NCI-H2227 (cell line): ENCODE measurements around the gene AKR1C2.
"Not testable (repeated sequence)": the region's sequence is repeated elsewhere in the genome, so short reads cannot be mapped to it uniquely, and the experiment has no call there.

Experiments used
- DNase-seq: peaks from one replicate; lab custom pipeline; 2025; ENCODE audit not compliant: unreplicated experiment; lab: John Stamatoyannopoulos, UW

The AKR1C2 gene

DNA sequence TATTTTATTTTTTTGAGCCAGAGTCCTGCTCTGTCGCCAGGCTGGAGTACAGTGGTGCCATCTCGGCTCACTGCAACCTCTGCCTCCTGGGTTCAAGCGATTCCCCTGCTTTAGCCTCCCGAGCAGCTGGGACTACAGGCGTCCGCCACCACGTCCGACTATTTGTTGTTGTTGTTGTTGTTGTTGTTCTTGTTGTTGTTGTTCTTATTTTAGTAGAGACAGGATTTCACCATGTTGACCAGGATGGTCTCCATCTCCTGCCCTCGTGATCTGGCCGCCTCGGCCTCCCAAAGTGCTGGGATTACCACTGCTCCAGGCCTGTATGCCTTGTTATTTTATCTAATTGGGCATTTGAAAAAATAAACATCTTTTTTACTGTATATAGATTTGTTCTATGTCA is 42.1 kb downstream of the AKR1C2 start:
- DNase-seq, result not testable (repeated sequence)

DNA sequence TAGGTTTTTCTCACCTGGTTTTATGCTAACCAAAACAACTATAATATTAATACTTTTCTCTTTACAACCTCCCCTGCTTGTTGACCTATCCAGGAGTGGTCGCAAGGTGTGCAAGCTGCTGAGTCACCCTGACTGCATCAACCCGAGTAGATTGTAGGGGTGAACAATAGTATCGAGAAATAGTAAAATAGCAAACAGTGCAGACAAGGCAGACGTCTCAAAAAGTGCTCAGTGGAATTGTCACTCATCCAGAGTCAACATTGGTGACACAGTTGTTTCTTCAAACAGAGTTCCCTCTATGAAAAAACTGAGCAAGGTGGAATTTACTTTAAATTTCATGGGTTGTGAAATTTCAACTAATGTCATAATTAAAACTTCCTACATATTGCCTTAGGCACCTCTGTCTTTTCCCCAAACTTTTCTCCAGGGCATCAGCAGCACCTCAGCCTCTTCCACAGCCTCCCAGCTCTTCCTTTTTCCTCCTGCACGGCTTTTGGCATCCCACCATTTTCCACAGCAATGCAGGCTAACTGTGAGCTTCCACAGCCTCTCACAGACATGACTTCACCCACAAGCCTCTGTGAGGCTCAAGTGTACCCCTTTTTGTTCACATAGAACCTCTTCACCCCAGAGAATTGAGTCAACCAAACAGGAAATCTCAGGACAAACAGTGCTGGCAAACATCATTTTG is 46.6 kb downstream of the AKR1C2 start:
- DNase-seq, result not testable (repeated sequence)

DNA sequence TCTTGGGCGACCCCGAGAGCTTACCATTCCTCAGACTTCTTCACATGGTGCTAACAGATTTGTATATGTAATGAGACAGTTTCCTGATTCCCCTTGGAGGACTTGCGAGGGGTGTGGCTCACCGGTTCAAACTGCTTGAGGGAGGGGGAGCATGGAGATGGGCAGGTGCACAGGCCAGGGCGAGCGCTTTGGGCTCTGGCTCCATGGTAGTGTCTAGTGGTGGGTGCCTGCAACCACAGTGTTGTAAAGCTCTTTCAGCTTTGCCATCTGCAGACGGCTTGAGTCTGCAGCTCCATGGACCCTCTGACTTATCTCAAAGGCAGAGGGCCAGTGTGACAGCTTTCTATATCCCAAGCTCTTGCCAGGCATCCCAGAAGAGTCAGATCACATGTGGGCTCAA is 47.6 kb downstream of the AKR1C2 start:
- DNase-seq, result not testable (repeated sequence)

DNA sequence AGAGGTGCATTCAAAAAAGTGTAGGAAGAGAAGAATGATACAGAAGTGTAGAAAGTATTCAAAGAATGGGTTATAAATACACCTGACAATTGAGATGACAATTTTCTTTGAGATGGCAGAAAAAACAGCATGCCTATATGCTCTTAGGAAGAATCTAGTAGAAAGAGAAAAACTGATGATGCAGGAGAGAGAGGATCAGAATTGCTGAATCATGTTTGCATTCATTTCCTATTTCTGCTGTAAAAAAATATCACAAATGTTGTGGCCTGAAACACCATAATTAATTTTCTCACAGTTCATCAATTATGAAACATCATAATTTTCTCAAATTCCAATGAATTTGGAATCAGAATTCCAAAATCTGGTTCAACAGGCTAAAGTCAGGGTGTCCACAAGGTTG is 50.3 kb downstream of the AKR1C2 start:
- DNase-seq, result no peak

DNA sequence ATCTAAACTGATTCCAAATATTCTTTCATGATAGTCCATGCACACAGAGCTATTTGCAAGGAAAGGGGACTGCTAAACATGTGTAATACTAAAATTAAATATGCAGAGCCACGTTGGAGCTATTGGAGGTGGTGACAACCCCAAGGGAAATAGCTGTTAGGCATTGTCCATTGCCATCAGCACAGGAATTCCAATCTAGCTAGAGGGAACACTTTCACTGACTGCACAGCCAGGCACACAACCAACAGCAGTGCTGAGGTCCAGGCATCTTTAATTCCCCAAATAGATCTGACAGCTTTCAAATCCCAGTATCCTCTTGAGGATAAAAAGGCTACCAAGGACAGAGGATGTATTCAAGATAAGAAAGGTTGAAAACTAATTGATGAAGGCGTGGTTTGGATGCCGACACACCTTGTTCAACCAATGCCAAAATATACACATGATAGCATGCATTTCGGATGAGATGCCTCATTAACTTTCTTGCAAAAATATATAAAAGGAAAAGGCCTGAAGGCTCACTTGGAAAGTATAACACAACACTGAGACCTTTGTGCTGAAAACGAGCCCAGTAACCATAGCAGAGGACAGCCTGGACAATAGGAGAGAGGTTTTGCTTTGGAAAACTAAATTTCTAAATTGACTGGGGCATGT is 52.0 kb downstream of the AKR1C2 start:
- not testable (repeated sequence) for DNase-seq

DNA sequence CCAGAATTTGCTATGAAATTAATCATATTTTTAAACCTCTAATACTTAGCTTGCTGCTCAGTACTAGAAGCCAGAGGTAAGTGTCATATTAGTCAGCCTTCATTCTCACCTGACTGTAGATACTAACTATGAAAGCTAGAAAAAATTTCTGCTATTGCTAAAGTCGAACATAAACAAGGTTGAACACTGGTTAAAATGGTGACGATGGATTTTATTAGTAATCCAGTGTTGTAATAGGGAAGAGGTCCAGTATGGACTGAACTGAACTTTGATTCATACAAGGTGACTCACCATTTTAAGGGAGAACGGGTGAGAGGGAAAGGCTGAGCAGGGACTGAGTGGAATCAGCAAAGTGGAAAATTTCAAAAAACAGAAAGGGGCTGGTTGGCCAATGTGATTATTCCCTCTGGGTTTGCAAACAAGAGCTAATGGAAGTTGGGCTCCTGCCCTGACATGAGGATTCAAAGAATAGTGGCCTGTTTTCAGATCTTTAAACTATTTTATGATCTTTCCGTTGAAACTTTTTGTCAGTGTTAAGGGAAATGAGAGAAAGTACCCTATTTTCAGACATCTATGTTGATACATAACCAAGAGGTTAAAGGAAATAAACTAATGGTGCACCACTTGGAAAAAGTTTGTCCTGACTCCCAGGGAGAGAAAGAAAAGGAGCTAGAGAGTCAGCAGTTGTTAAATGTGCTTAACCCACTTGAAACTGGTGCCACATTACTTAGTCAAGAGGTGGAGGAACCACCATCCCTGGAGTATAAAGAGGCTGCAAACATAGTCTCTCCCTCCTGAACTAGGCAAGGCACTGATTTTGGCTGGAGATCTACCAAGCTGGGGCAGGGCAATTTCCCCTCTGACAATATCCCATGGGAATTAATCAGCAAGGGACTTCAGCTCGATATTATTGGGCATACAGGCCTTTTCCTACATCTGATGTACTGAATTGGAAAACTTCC is 55.7 kb downstream of the AKR1C2 start:
- DNase-seq, result no peak

DNA sequence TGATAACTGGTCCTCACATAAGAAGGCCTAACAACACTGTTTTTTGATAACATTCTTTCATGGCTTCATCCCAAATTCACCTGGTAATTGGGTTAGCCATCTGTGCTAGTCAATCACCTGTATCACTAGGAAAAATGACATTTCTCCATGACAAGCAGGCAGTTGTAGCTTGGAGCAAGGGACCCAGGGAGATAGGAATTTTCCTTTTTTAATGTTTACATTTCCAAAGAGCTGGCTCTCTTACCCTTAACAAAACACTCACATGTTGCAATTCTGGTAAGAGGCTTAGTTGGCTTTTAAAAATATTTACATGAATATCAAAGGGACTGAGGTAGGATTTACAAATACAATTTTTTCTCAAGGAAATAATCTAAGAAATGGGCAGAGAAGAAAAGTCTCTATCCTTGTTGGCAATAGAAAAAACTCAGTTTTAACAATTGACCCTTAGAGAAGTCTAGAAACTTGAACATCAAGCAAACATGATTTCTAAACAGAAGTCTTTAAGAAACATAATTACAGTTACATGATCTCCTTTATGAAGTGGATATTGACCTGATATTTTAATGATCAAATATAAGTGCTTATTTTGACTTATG is 56.5 kb downstream of the AKR1C2 start:
- no peak for DNase-seq

DNA sequence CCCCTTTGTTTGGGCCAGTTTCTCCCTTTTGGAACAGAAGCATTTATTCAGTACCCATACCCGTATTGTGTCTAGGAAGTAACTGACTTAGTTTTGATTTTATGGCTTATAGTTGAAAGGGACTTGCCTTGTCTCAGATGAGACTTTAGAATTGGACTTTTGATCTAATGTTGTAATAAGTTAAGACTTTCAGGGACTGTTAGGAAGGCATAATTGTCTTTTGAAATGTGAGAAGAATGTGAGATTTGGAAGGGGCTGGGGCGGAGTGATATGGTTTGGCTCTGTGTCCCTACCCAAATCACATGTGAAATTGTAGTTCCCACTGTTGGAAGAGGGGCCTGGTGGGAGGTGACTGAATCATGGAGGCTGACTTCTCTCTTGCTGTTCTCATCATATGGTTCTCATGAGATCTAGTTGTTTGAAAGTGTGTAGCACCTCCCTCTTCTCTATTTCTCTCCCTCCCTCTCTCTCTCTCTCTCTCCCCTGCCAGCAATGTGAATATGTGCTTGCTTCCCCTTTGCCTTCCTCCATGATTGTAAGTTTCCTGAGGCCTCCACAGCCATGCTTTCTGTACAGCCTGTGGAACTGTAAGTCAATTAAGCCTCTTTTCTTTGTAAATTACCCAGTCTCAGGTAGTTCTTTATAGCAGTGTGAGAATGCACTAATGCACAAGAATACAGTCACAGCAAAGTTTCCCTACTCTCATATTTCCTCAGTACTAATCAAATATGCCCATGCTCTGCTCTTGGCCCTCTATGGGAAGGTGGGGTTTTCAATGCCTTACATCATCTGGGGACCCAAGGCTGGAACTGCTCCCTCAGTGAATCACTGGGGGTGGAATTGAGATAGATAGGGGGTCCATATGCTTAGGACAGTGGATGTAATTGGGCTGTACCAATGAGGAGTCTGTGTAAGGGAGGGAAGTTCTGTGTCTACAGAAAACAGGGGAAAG is 57.6 kb downstream of the AKR1C2 start:
- DNase-seq, result no peak

DNA sequence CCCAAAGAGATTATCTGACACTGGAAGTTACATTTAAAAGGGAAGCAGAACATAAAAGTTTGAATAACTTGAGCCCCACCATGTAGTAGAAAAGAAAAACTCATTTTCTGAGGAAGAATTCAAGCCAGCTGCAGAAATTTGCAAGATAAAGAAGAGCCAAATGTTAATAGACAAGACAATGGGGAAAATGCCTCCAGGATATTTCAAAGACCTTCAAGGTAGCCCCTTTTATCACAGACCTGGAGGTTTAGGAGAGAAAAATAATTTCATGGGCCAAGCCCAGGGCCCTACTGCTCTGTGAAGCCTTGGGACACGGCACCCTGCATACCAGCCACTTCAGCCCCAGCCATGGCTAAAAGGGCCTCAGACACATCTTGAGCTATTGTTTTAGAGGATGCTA is 58.8 kb downstream of the AKR1C2 start:
- DNase-seq, result no peak

DNA sequence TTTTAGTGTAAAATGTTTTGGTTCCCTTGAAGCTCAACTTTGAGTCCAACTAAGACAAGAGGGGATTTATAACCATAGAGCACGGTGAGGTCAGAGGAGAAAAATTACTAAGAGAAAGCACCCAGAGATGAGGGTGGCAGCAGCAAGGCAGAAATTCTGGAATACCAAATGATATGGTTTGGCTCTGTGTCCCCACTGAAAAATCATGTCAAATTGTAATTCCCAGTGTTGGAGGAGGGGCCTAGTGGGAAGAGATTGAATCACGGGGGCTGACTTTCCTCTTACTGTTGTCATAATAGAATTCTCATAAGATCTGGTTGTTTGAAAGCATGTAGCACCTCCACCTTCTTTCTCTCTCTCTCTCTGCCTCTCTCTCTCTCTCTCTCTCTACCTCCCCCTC is 59.8 kb downstream of the AKR1C2 start:
- no peak for DNase-seq

DNA sequence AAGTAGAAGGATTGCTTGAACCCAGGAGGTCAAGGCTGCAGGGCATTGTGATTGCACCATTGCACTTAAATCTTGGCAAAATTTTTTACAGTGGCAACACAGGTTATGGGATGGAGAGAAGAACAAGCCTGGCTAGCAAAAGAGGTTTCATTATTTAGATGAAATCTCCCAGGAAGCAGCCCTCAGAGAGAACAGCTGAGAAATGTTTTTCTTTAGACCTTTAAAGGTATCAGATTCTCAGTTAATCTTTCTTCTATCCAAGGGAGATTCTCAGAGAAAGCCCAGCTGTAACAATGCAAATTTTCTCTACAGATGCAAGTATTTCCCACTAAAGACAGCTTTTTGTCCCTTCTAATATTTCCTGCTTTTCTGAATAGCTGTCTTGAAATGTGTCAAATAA is 60.2 kb downstream of the AKR1C2 start:
- DNase-seq, result not testable (repeated sequence)

DNA sequence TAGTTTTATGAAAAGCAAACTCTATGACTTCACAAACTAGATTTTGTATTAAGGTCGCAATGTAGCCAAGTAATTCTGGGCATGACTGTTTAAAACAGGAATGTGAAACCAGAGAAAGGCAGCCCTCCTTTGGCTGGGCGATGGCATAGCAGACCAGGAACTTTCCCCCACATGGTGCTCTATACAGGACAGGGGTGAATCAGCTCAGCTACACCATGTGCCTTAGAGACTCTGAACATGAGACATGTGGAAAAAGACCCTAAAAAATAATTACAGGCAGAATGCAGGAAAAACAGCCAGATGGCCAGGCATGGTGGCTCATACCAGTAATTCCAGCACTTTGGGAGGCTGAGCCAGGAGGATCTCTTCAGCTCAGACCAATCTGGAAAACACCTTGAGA is 60.7 kb downstream of the AKR1C2 start:
- DNase-seq, result not testable (repeated sequence)

DNA sequence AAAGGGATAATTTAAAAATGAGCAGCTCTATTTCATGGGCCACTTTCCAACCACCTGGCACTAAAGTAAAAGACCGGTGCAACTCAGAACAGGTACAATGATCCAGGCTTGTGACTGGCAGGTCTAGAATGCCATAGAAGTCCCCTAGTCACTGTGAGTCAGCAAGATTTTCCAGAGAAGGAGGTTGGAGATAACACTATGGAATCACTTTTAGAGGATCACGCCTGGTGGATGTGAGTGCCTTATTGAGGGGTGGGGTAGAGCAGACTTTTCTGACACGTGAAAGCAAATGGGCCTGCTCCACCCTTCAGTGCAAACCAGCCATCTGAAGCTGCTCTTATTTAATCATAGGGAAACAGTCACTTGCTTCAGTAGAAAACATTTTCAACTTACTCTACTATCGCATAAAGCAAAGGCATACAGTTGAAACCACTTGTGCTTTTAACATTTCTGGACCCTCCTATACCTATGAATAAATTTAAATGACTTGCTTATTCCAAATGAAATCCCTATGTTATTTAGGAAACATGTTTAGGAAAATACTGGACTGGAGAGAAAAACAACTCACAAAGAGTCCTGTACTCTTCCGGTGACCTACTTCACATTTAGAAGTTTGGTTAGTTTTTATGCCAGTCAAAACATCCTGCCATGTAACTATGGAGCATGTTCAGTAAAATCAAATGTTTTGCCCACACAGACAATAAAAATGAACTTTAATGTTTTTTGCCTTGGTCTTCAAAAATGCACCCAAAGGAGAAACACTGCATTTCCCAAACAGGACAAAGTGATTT is 61.9 kb downstream of the AKR1C2 start:
- no peak for DNase-seq

DNA sequence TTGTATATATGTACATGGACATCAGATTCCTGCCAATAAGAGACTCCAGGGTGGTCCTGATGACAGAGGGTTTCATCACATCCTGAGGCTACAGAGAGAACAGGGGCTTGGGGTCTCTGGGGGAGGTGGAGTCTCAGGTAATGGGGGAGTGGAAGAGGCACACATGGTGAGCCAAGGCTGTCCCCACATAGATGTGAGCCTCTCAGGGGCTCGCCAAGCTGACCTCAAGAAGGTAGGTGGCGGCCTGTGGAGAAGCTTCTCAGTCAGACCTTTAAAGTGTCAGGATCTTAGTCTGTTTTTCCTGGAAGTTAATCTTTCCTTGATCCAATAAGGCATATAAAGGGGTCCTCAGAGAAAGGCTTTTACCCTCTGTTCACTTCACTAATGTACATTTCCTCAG is 62.7 kb downstream of the AKR1C2 start:
- not testable (repeated sequence) for DNase-seq

DNA sequence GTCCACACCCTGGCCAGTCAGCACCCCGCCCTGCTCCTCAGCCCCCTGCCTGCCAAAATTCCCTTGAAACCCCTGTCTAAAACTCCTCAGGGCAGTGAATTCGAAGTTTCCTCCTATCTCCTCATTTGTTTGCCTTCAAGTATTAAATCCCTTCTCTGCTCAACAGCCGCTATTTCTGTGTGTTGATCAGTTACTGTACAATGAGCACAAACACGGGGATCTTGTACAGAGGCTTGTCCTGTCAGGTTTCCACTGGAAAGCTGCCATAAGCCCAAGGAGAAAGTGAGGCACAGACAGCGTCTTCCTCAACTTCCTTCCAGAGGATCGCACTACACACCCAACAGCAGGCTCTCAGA is 63.6 kb downstream of the AKR1C2 start:
- not testable (repeated sequence) for DNase-seq

DNA sequence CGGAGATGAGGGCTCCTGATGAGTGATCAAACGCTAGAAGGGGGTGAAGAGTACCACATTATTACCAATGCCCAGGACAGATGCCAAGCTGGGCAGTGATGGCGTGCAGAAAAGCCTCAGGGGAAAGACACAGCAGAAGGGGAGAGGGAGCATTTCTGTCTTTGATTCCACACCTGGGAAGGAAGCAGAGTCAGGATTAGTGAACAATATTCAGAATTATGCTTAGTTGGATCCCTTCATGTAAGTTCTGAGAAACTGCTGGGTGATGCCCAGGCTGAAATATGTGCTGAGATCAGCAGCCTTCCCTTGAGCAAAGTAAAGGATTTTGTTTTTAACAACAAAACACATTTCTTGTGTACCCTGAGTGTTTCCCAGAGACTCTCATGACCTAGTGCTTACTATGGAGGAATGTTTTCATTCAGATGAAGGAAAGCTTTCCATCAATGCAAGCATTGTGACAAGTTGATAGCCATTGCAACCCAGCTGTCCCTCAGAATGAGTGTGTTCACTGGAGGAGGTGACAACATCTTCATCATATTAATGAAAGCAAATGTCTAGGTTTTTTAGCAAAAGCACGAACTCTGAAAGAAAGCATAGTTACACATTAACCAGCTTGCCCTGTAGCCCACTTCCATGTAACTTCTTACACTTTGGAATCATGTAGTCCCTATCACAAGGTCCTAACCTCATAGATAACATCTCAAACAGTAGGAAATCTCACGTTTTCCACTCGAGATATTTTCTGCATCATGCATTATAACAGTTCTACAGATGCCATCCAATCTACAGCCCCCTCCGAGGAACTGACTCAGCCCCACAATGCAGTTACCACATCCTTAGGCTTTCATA is 64.2 kb downstream of the AKR1C2 start:
- DNase-seq, result no peak
